GM18519 (cell line): ENCODE data around the gene SLC12A4.
"Not testable (repeated sequence)": the region's sequence is repeated elsewhere in the genome, so short reads cannot be mapped to it uniquely, and the experiment has no call there.

ENCODE experiments used
- ATAC-seq: cut with Tn5 transposase; IDR thresholded peaks from one replicate; pipeline ENCODE4 v1.9.1; 2021; ENCODE audit warnings: mild to moderate bottlenecking, moderate library complexity; ENCODE audit not compliant: unreplicated experiment, low FRiP score

The SLC12A4 gene

GRCh38 chr16:67943619-67944504, 24.6 kb downstream of the SLC12A4 start, which contains the start of gene LCAT:
Gene LCAT, minus strand, starts transcription at chr16:67944120. Its CDS starts 19 bp downstream, at chr16:67944101.
- no peak for ATAC-seq

GRCh38 chr16:67943256-67943618, 25.2 kb downstream of the SLC12A4 start:
- no peak for ATAC-seq

- no peak for ATAC-seq
These were observed 25.8 kb downstream of the SLC12A4 start for GRCh38 chr16:67942510-67943255.

GRCh38 chr16:67942200-67942509, 26.3 kb downstream of the SLC12A4 start:
- no peak for ATAC-seq

GRCh38 chr16:67941469-67942199, 26.8 kb downstream of the SLC12A4 start:
- ATAC-seq: no peak

- no peak for ATAC-seq
These were observed 27.9 kb downstream of the SLC12A4 start for GRCh38 chr16:67940446-67941089.

- no peak for ATAC-seq
These were observed 28.7 kb downstream of the SLC12A4 start for GRCh38 chr16:67939507-67940445.

GRCh38 chr16:67937713-67938112, 30.7 kb downstream of the SLC12A4 start:
- not testable (repeated sequence) for ATAC-seq

GRCh38 chr16:67936880-67937605, 31.4 kb downstream of the SLC12A4 start:
- ATAC-seq: no peak

GRCh38 chr16:67936124-67936879, 32.1 kb downstream of the SLC12A4 start, which contains the start of gene PSMB10:
Gene PSMB10, minus strand, starts transcription at chr16:67936850. Its CDS starts 101 bp downstream, at chr16:67936749.
- no peak for ATAC-seq

GRCh38 chr16:67935402-67936123, 32.9 kb downstream of the SLC12A4 start:
- peak; percentile 68 for ATAC-seq

GRCh38 chr16:67935101-67935401, 33.4 kb downstream of the SLC12A4 start:
- ATAC-seq: no peak

GRCh38 chr16:67934306-67935100, 33.9 kb downstream of the SLC12A4 start:
- ATAC-seq: no peak

- ATAC-seq: no peak
These were observed 34.6 kb downstream of the SLC12A4 start for GRCh38 chr16:67933805-67934204.

GRCh38 chr16:67932462-67932840, 36.0 kb downstream of the SLC12A4 start:
- no peak for ATAC-seq

- no peak for ATAC-seq
These were observed 36.5 kb downstream of the SLC12A4 start, which contains the start of gene CTRL for GRCh38 chr16:67931712-67932461. Gene CTRL, minus strand, starts transcription at chr16:67931862. Its CDS starts 10 bp downstream, at chr16:67931852.
